OCI-LY7 (cell line): ENCODE data around the gene PUS7. TPM values are rescaled to one million over a fixed set of nuclear protein-coding genes. Genes with fewer than 3 reads are reported as not detected.

Experiments used
- BruUV-seq: library from RNA; stranded (reverse); fragments of 400-500 nt; replicated peaks from 2 replicates; lab custom pipeline; 2021; lab: Mats Ljungman, UMichigan
- CTCF ChIA-PET: fragments of 300-600 bp; sonication (Branson Sonifier 250); formaldehyde crosslinking; loops from one replicate; lab custom pipeline; 2022; ENCODE audit warnings: antibody characterized with exemption; ENCODE audit not compliant: unreplicated experiment; lab: Charles Lee
- POLR2A ChIA-PET: fragments of 300-600 bp; sonication (Branson Sonifier 250); formaldehyde crosslinking; loops from one replicate; lab custom pipeline; 2022; ENCODE audit warnings: antibody characterized with exemption; lab: Charles Lee
- DNase-seq: peaks from one replicate; pipeline ENCODE4 v3.0.0-alpha.2; 2015; ENCODE audit warnings: low spot score
- H2AFZ ChIP-seq: fragments of 200-600 bp; sonication (generic), shearing (Covaris generic); 2 replicates; pipeline ENCODE4 v1.6.1; 2014; ENCODE audit warnings: mild to moderate bottlenecking, antibody characterized with exemption, low read length, moderate library complexity
- H3K27ac ChIP-seq: fragments of 200-600 bp; sonication (generic); 2 replicates; pipeline ENCODE4 v1.5.1; 2014; ENCODE audit warnings: mixed run types, low read depth, mild to moderate bottlenecking, moderate library complexity, low read length, inconsistent platforms; ENCODE audit not compliant: poor library complexity, severe bottlenecking
- H3K36me3 ChIP-seq: fragments of 200-600 bp; sonication (generic); 2 replicates; pipeline ENCODE4 v1.6.1; 2014; ENCODE audit warnings: mild to moderate bottlenecking, antibody characterized with exemption, low read length, moderate library complexity, mixed read lengths; ENCODE audit not compliant: insufficient read depth
- H3K4me1 ChIP-seq: fragments of 200-600 bp; sonication (generic); 2 replicates; pipeline ENCODE4 v1.5.1; 2014; ENCODE audit warnings: mild to moderate bottlenecking, low read length; ENCODE audit not compliant: insufficient read depth, poor library complexity, severe bottlenecking
- H3K4me2 ChIP-seq: fragments of 200-600 bp; sonication (generic); 2 replicates; pipeline ENCODE4 v1.6.1; 2014; ENCODE audit warnings: mild to moderate bottlenecking, low read length
- H3K4me3 ChIP-seq: fragments of 200-600 bp; sonication (generic); 2 replicates; pipeline ENCODE4 v1.5.1; 2014; ENCODE audit warnings: mild to moderate bottlenecking, low read depth, low read length; ENCODE audit not compliant: poor library complexity, severe bottlenecking
- H3K79me2 ChIP-seq: fragments of 200-600 bp; sonication (generic); 2 replicates; pipeline ENCODE4 v1.6.1; 2016; ENCODE audit warnings: low read depth, mild to moderate bottlenecking, low read length, moderate library complexity, mixed read lengths; ENCODE audit not compliant: insufficient read depth
- H3K9me2 ChIP-seq: fragments of 200-600 bp; sonication (generic); 2 replicates; pipeline ENCODE4 v1.6.1; 2016; ENCODE audit warnings: mild to moderate bottlenecking, low read length, mixed read lengths; ENCODE audit not compliant: insufficient read depth
- H3K9me3 ChIP-seq: fragments of 200-600 bp; sonication (generic); 2 replicates; pipeline ENCODE4 v1.6.1; 2014; ENCODE audit warnings: mild to moderate bottlenecking, mixed run types, low read length, mixed read lengths
- H4K20me1 ChIP-seq: fragments of 200-600 bp; sonication (generic); 2 replicates; pipeline ENCODE4 v1.6.1; 2014; ENCODE audit warnings: mild to moderate bottlenecking, antibody characterized with exemption, low read length, moderate library complexity, mixed read lengths; ENCODE audit not compliant: insufficient read depth
- EZH2phosphoT487 ChIP-seq: fragments of 200-600 bp; sonication (generic); IDR thresholded peaks from 2 replicates; pipeline ENCODE4 v1.6.1; 2018; ENCODE audit warnings: low read depth, borderline replicate concordance, mild to moderate bottlenecking, mixed run types, antibody characterized with exemption, low read length, moderate library complexity, mixed read lengths
- intact Hi-C: fragments of 100-400 bp; cut with micrococcal nuclease; formaldehyde crosslinking; loops from one replicate; pipeline ENCODE4 v1.10.0; 2022; ENCODE audit not compliant: unreplicated experiment
- total RNA-seq, 2 experiments: library from RNA; depleted of rRNA in 1 of 2; stranded (reverse); fragments of >200 nt in 1 of 2; shearing (Covaris generic) in 1 of 2; gene quantifications; 2 replicates each; pipeline ENCODE4 v1.2.3, GENCODE V29; 2014 to 2022
- TF ChIP-seq, protein P1 (sequence below): fragments of 200-600 bp; sonication (generic); conservative IDR thresholded peaks from 2 replicates; pipeline ENCODE4 v1.5.1; 2014; ENCODE audit warnings: mild to moderate bottlenecking, antibody characterized with exemption, low read length, moderate library complexity, mixed read lengths

PUS7 gene
- total RNA-seq, 2 experiments from 2014 or later = 13.7 to 19.2 TPM

DNA sequence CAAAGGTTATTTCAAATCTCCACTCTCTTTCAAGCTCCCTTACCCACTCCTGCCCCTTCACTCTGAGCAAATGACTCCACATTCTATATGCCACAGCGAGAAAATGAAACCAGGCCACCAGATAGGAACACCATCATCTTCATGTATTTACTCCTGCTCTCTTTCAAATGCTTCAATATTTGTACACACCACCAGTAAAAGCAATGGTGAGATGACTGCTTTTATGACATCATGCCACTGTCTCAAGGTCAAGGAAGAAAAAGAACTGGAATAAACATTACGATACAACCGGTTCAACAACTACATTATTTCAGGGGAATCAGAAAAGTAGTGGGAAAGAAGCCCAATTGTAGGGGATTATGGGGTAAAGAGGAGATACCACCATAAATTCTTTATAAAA, 32.7 kb downstream of the PUS7 start:
- ChIA-PET CTCF (interaction anchor here (1.0 kb wide), 1 partner anchor 10 kb away, joined by 3 read pairs; no protein-coding TSS in a partner anchor), POLR2A (interaction anchor here (0.6 to 0.7 kb wide), 3 partner anchors 109 to 628 kb away, joined by 3 to 6 read pairs (median 4); no protein-coding TSS in a partner anchor)
- Histone ChIP-seq H3K79me2 (no peaks in the 10 kb centered on the region), H3K36me3 (peaks cover 10% of the 10 kb centered on the region), H3K4me2 (no peak overlapping the region), H3K27ac (no peak overlapping the region), H3K9me3 (no peaks in the 10 kb centered on the region), H3K9me2 (no peaks in the 10 kb centered on the region), H4K20me1 (no peaks in the 10 kb centered on the region), H3K4me3 (no peak overlapping the region), H2AFZ (no peak overlapping the region), H3K4me1 (no peaks in the 10 kb centered on the region)
- DNase-seq = no peak
- intact Hi-C loops = no loop called here
- TF ChIP-seq, protein P1, sequence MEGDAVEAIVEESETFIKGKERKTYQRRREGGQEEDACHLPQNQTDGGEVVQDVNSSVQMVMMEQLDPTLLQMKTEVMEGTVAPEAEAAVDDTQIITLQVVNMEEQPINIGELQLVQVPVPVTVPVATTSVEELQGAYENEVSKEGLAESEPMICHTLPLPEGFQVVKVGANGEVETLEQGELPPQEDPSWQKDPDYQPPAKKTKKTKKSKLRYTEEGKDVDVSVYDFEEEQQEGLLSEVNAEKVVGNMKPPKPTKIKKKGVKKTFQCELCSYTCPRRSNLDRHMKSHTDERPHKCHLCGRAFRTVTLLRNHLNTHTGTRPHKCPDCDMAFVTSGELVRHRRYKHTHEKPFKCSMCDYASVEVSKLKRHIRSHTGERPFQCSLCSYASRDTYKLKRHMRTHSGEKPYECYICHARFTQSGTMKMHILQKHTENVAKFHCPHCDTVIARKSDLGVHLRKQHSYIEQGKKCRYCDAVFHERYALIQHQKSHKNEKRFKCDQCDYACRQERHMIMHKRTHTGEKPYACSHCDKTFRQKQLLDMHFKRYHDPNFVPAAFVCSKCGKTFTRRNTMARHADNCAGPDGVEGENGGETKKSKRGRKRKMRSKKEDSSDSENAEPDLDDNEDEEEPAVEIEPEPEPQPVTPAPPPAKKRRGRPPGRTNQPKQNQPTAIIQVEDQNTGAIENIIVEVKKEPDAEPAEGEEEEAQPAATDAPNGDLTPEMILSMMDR = no peak
- no peak for TF ChIP-seq EZH2phosphoT487
- no TSS peak for BruUV-seq

DNA sequence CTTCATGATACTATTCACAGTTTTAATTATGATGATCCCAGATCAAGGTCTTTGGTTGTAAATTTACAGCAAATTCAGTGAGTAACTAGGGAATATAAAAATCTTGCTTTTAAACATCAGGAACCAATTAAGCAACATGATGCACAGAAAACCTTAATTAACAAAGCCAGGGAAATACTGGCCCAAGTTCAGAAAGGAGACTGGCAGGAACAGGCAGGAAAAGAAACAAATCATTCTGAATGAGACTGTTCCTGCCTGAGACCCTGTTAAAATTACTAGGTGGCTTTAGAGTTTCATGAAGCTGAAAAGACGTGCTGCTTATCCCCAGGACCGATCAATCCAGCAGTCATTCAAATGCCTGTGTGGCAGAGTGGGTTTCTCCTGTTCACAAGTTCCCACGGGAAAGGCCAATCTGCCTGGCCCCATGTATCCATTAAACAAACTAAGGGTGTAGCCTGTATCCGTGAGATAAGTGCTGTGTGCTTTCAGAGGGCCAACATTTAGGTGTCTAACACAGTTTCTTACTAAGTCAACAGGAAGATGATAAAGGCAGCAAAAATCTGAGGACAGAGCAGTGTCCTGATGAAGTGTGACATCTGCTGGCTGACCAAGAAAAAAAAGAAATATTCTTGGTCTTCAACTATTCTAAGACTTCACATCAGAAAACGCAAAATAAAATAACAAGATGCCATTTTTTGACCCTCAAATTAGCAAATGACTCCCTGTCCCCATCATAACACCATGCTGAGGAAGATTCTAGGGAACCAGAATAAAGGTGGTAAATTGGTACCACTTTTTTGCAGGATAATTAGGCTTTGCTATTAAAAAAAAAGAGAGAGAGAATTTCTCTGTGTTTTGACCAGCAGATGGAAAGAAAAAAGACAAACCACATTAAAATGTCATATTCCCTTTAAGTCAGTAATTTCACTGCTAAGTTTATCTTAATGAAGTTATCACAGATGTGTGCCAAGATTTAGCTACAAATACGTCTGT, 34.2 kb downstream of the PUS7 start:
- H3K27ac ChIP-seq = no peak overlapping the region
- POLR2A ChIA-PET = no interaction called here
- no peak overlapping the region for H3K4me3 ChIP-seq
- no peak for TF ChIP-seq EZH2phosphoT487
- TF ChIP-seq, protein P1 = peak; percentile 72
- no peak overlapping the region for H3K4me2 ChIP-seq
- peak; percentile 33 for DNase-seq
- H3K9me3 ChIP-seq = no peaks in the 10 kb centered on the region
- no peaks in the 10 kb centered on the region for H3K79me2 ChIP-seq
- H2AFZ ChIP-seq = no peak overlapping the region
- H4K20me1 ChIP-seq = no peaks in the 10 kb centered on the region
- no TSS peak for BruUV-seq
- no peaks in the 10 kb centered on the region for H3K4me1 ChIP-seq
- intact Hi-C loops = loop anchor here (1.0 kb wide), 1 partner anchor 565 kb away; no protein-coding TSS in a partner anchor
- peaks cover 10% of the 10 kb centered on the region for H3K36me3 ChIP-seq
- CTCF ChIA-PET = interaction anchor here (1.0 kb wide), 1 partner anchor 8 kb away, joined by 3 read pairs; no protein-coding TSS in a partner anchor
- H3K9me2 ChIP-seq = no peaks in the 10 kb centered on the region
